SK-N-SH (cell line): Measurements from ENCODE around the gene WRAP73. TPM values are rescaled to one million over a fixed set of nuclear protein-coding genes. Genes with fewer than 3 reads are reported as not detected.

Experiments used
- CTCF ChIA-PET: fragments of 300-600, 350-600 bp; formaldehyde crosslinking; extraction: SDS; loops from one replicate; lab custom pipeline; 2021; lab: Yijun Ruan, JAX
- POLR2A ChIA-PET: fragments of 350-600 bp; sonication (Branson Sonifier 250); formaldehyde crosslinking; extraction: SDS; loops from one replicate; lab custom pipeline; 2020; ENCODE audit warnings: antibody characterized with exemption, inconsistent platforms; lab: Yijun Ruan, JAX
- DNase-seq: peaks from one replicate; pipeline ENCODE4 v3.0.0; 2012
- H2AFZ ChIP-seq: fragments of 200-600 bp; sonication (generic); 2 replicates; pipeline ENCODE4 v1.8.1; 2016; ENCODE audit warnings: antibody characterized with exemption, mild to moderate bottlenecking, low read depth
- H3F3A ChIP-seq: fragments of 200-600 bp; sonication (generic); replicated peaks from 2 replicates; pipeline ENCODE3; 2016; ENCODE audit warnings: antibody characterized with exemption, mild to moderate bottlenecking; ENCODE audit not compliant: insufficient read depth
- H3K27ac ChIP-seq, 2 experiments: fragments of 200-500 bp in 1 of 2; fragments of 200-600 bp in 1 of 2; sonication (Bioruptor generic) in 1 of 2; sonication (generic), shearing (Covaris generic) in 1 of 2; 2 replicates each; pipeline versions ENCODE4 v1.5.1 to v1.6.1; 2014 to 2016; ENCODE audit warnings: low read depth in 2 of 2, inconsistent platforms in 1 of 2, low read length in 1 of 2, mild to moderate bottlenecking in 1 of 2, mixed read lengths in 1 of 2
- H3K27me3 ChIP-seq: fragments of 200-600 bp; sonication (generic), shearing (Covaris generic); 2 replicates; pipeline ENCODE4 v1.6.1; 2016; ENCODE audit warnings: mixed run types; ENCODE audit not compliant: insufficient read depth
- H3K36me3 ChIP-seq, 2 experiments: fragments of 200-500 bp in 1 of 2; fragments of 200-600 bp in 1 of 2; sonication (Bioruptor generic) in 1 of 2; sonication (generic) in 1 of 2; replicated peaks in 1 of 2; 2 replicates each; pipeline versions ENCODE3 to v1.5.1; 2014 to 2016; ENCODE audit warnings: low read length in 1 of 2, mild to moderate bottlenecking in 1 of 2; ENCODE audit not compliant: insufficient read depth in 2 of 2, control insufficient read depth in 1 of 2
- H3K4me1 ChIP-seq, 2 experiments: fragments of 200-500 bp in 1 of 2; fragments of 200-600 bp in 1 of 2; sonication (Bioruptor generic) in 1 of 2; sonication (generic), shearing (Covaris generic) in 1 of 2; 2 replicates each; pipeline versions ENCODE4 v1.5.1 to v1.6.1; 2014 to 2016; ENCODE audit warnings: low read depth in 1 of 2, low read length in 1 of 2, mixed run types in 1 of 2; ENCODE audit not compliant: insufficient read depth in 2 of 2, control insufficient read depth in 1 of 2
- H3K4me2 ChIP-seq: fragments of 200-600 bp; sonication (generic), shearing (Covaris generic); 2 replicates; pipeline ENCODE4 v1.6.1; 2017; ENCODE audit warnings: mixed run types
- H3K4me3 ChIP-seq, 2 experiments: fragments of 200-500 bp in 1 of 2; fragments of 200-600 bp in 1 of 2; sonication (Bioruptor generic) in 1 of 2; sonication (generic), shearing (Covaris generic) in 1 of 2; 2 replicates each; pipeline versions ENCODE4 v1.5.1 to v1.8.1; 2014 to 2016; ENCODE audit warnings: low read depth in 2 of 2, inconsistent platforms in 1 of 2, low read length in 1 of 2, mild to moderate bottlenecking in 1 of 2, mixed read lengths in 1 of 2, moderate library complexity in 1 of 2
- H3K79me2 ChIP-seq: fragments of 200-600 bp; sonication (generic); 2 replicates; pipeline ENCODE4 v1.8.1; 2017; ENCODE audit warnings: mild to moderate bottlenecking; ENCODE audit not compliant: insufficient read depth
- H3K9ac ChIP-seq: fragments of 200-600 bp; sonication (generic); 2 replicates; pipeline ENCODE4 v1.6.1; 2017; ENCODE audit warnings: mixed run types
- H3K9me2 ChIP-seq: fragments of 200-600 bp; sonication (generic); 2 replicates; pipeline ENCODE4 v1.6.1; 2017; ENCODE audit warnings: mixed run types
- H3K9me3 ChIP-seq: fragments of 200-600 bp; sonication (generic); 2 replicates; pipeline ENCODE4 v1.6.1; 2017; ENCODE audit warnings: mixed run types, mild to moderate bottlenecking, moderate library complexity
- H4K20me1 ChIP-seq: fragments of 200-600 bp; sonication (generic); 2 replicates; pipeline ENCODE4 v1.6.1; 2017; ENCODE audit warnings: mild to moderate bottlenecking, mixed run types; ENCODE audit not compliant: insufficient read depth
- CHD2 ChIP-seq: fragments of 150-350 bp; IDR thresholded peaks from 2 replicates; pipeline ENCODE4 v1.6.1; 2018; ENCODE audit warnings: low read length; ENCODE audit not compliant: partially characterized antibody
- EP300 ChIP-seq, 2 experiments: IDR thresholded peaks; 2 replicates each; pipeline versions ENCODE4 v1.4.0 to v1.6.1; 2012; ENCODE audit warnings: borderline replicate concordance in 1 of 2, low read depth in 1 of 2, low read length in 1 of 2
- FOSL2 ChIP-seq: IDR thresholded peaks from 2 replicates; pipeline ENCODE4 v1.4.0; 2012; ENCODE audit warnings: low read depth, mild to moderate bottlenecking, moderate library complexity, borderline replicate concordance
- FOXJ3 ChIP-seq: sonication (generic); formaldehyde crosslinking; IDR thresholded peaks from 2 replicates; pipeline ENCODE4 v1.5.1; 2020; ENCODE audit warnings: mild to moderate bottlenecking, missing genetic modification reagents
- FOXM1 ChIP-seq: IDR thresholded peaks from 2 replicates; pipeline ENCODE4 v1.4.0; 2012; ENCODE audit warnings: low read depth, mild to moderate bottlenecking
- IRF3 ChIP-seq: fragments of 150-350 bp; IDR thresholded peaks from 2 replicates; pipeline ENCODE4 v1.6.1; 2016; ENCODE audit warnings: mild to moderate bottlenecking, low read depth, low read length
- MAX ChIP-seq: IDR thresholded peaks from 2 replicates; pipeline ENCODE4 v1.4.0; 2012; ENCODE audit warnings: low read depth
- MXI1 ChIP-seq: IDR thresholded peaks from 2 replicates; pipeline ENCODE4 v1.6.1; 2012; ENCODE audit warnings: mild to moderate bottlenecking, low read depth, low read length, improper control_type of control experiment
- REST ChIP-seq: IDR thresholded peaks from 2 replicates; pipeline ENCODE4 v1.6.1; 2012; ENCODE audit warnings: mild to moderate bottlenecking, low read depth, low read length, moderate library complexity
- TCF12 ChIP-seq: IDR thresholded peaks from 2 replicates; pipeline ENCODE4 v1.4.0; 2012
- TEAD4 ChIP-seq: IDR thresholded peaks from 2 replicates; pipeline ENCODE4 v1.4.0; 2012; ENCODE audit warnings: mild to moderate bottlenecking, borderline replicate concordance; ENCODE audit not compliant: insufficient read depth
- USF1 ChIP-seq: IDR thresholded peaks from 2 replicates; pipeline ENCODE4 v1.4.0; 2012; ENCODE audit warnings: low read depth, borderline replicate concordance
- ZBTB33 ChIP-seq: IDR thresholded peaks from 2 replicates; pipeline ENCODE4 v1.4.0; 2012; ENCODE audit warnings: low read depth, borderline replicate concordance
- WGBS: methylation state at CpG from one replicate; pipeline ENCODE4 v1.1.6; 2017; ENCODE audit warnings: low lambda C conversion rate; 5-methylcytosine and 5-hydroxymethylcytosine counted together
- polyA plus RNA-seq, 3 experiments: library from polyadenylated mRNA; depleted of rRNA; stranded (reverse); fragments of >200 nt; gene quantifications; 2 replicates each; pipeline ENCODE4 v1.2.3, GENCODE V29; 2012

WRAP73 gene
- polyA plus RNA-seq, 1 of the 3 experiments (the other 2 are of a cell fraction), result 61.9 TPM

- no peaks in the 10 kb centered on the region for H3K9me3 ChIP-seq
- H3K27ac ChIP-seq, result no peak overlapping the region; a peak in 1 of 4 replicates
- H3K9me2 ChIP-seq, result no peaks in the 10 kb centered on the region
- H3K36me3 ChIP-seq, result no peaks in the 10 kb centered on the region
- H2AFZ ChIP-seq, result no peak overlapping the region
- no peak overlapping the region for H3K4me3 ChIP-seq
- TF ChIP-seq USF1 (no peak), IRF3 (no peak), TEAD4 (no peak)
- no peak for DNase-seq
- POLR2A ChIA-PET, result interaction anchor here (1.1 kb wide), 1 partner anchor 11 kb away, joined by 3 read pairs; no protein-coding TSS in a partner anchor
- no peak overlapping the region for H3K9ac ChIP-seq
- no peaks in the 10 kb centered on the region for H3K79me2 ChIP-seq
- H3K27me3 ChIP-seq, result no peaks in the 10 kb centered on the region
- no peaks in the 10 kb centered on the region for H3F3A ChIP-seq
- H3K4me1 ChIP-seq, result peaks cover 0 to 14% of the 10 kb centered on the region in 2 experiments; a peak in 1 of 4 replicates
- no peaks in the 10 kb centered on the region for H4K20me1 ChIP-seq
- WGBS, result 83% methylated on average over 7 of the region's 14 CpGs
- H3K4me2 ChIP-seq, result no peak overlapping the region
- CTCF ChIA-PET, result no interaction called here
Observed at GRCh38 chr1:3663999-3664699, 14.2 kb upstream of the WRAP73 start.

GRCh38 chr1:3662080-3662671, 12.3 kb upstream of the WRAP73 start:
- 72% methylated on average over 12 of the region's 16 CpGs for WGBS
- Histone ChIP-seq H3K9me2 (no peaks in the 10 kb centered on the region), H3K4me2 (no peak overlapping the region), H3K9me3 (no peaks in the 10 kb centered on the region), H3K4me1 (peaks cover 0 to 3% of the 10 kb centered on the region in 2 experiments; a peak in 1 of 4 replicates), H3K36me3 (no peaks in the 10 kb centered on the region), H3K79me2 (no peaks in the 10 kb centered on the region), H3K27me3 (peaks cover 4% of the 10 kb centered on the region; the same call in 1 of the 2 replicates), H2AFZ (no peak overlapping the region), H4K20me1 (no peaks in the 10 kb centered on the region), H3K4me3 (no peak overlapping the region), H3K27ac (no peak overlapping the region), H3K9ac (no peak overlapping the region), H3F3A (no peaks in the 10 kb centered on the region)
- CTCF ChIA-PET, result interaction anchor here (1.3 to 1.9 kb wide), 4 partner anchors 9 to 62 kb away, joined by 3 to 8 read pairs (median 4); partner anchors contain the start of gene TP73
- POLR2A ChIA-PET, result no interaction called here
- no peak for DNase-seq
- no peak for TF ChIP-seq REST
- no peak for TF ChIP-seq ZBTB33
- no peak for TF ChIP-seq TCF12
- TF ChIP-seq FOSL2, result no peak
- no peak for TF ChIP-seq EP300 (IDR thresholded peaks at IDR 0.05; ENCODE audit: borderline replicate concordance in 1 of 2, low read depth in 1 of 2, low read length in 1 of 2)
- TF ChIP-seq FOXM1, result no peak
- TF ChIP-seq CHD2, result no peak
- no peak for TF ChIP-seq MXI1
- no peak for TF ChIP-seq FOXJ3 (CRISPR knock-in tag)
- no peak for TF ChIP-seq MAX
- no peak for TF ChIP-seq IRF3
- TF ChIP-seq TEAD4, result no peak
